Fibroblast of pulmonary artery (primary cell): ENCODE data around the gene RASGRP1.

Experiments
- DNase-seq: peaks from one replicate; pipeline ENCODE4 v3.0.0-alpha.2; 2010; ENCODE audit warnings: low read depth
- H3K4me3 ChIP-seq: replicated peaks from 2 replicates; pipeline ENCODE4 v1.5.1; 2011; ENCODE audit warnings: low read depth, mild to moderate bottlenecking, control low read depth, low read length, moderate library complexity
- TF ChIP-seq, protein P1 (sequence below): IDR thresholded peaks from 2 replicates; pipeline ENCODE4 v1.5.1; 2011; ENCODE audit warnings: mild to moderate bottlenecking, control low read depth, low read length, inconsistent platforms; ENCODE audit errors: missing control alignments

RASGRP1 gene

DNA sequence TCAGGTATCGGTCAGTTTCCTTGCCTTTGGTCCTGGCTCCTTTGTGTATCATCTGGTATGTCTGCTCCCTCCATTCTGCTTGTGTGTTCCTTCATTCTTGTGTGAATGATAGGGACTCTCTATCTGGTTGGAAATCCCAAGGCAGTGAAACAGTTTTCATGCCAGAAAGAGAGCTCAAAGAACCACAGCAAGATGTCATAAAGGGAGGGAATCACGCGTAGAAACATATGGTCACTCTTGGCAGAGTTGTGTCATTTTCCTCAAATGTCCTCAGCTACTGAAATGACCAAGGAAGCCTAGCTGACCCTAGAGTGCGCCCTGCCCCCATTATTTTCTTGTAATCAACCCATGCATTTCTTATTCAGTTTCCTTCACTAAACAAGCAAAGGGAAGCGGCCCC lies 48.0 kb downstream of the RASGRP1 start:
- no peak overlapping the region for H3K4me3 ChIP-seq
- TF ChIP-seq, protein P1, sequence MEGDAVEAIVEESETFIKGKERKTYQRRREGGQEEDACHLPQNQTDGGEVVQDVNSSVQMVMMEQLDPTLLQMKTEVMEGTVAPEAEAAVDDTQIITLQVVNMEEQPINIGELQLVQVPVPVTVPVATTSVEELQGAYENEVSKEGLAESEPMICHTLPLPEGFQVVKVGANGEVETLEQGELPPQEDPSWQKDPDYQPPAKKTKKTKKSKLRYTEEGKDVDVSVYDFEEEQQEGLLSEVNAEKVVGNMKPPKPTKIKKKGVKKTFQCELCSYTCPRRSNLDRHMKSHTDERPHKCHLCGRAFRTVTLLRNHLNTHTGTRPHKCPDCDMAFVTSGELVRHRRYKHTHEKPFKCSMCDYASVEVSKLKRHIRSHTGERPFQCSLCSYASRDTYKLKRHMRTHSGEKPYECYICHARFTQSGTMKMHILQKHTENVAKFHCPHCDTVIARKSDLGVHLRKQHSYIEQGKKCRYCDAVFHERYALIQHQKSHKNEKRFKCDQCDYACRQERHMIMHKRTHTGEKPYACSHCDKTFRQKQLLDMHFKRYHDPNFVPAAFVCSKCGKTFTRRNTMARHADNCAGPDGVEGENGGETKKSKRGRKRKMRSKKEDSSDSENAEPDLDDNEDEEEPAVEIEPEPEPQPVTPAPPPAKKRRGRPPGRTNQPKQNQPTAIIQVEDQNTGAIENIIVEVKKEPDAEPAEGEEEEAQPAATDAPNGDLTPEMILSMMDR: no peak
- DNase-seq: no peak

DNA sequence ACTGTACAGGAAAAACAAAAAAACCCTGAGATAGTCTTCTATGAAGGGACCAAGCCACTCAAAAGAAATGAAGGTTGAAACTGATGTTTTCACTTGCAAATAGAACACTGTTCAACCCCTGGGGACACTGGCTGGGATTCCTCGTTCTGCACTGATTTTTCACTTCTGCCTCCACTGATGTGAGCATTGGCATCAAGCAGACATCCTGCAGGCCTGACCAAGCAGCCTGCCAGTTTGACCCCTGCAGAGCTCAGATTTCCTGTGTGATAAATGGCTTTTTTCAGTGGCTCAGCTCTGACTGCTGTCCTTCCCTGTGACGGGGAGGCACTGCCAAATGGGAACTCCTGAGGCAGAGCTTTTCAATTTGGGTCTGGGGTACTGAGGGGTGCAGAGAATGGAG lies 50.0 kb downstream of the RASGRP1 start:
- TF ChIP-seq, protein P1: no peak
- H3K4me3 ChIP-seq: no peak overlapping the region
- DNase-seq: no peak

DNA sequence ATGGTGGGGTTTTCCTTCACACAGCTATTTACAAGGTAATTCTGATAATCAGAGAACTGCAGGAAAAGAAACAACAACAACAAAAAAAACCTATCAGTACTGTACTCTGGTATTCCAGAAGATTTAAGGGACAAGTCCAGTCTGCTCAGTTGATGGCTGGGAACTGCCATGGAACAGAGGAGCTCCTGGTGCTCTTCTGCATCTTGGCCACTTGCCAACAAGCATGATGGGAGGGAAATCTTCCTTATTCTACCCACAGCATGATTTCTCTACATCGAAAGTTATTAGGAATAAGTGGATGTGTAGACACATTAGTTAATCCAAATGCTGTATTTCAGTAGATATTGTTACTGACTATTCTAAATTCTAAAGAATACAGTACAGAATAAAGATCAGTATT lies 51.7 kb downstream of the RASGRP1 start:
- H3K4me3 ChIP-seq: no peak overlapping the region
- DNase-seq: no peak
- TF ChIP-seq, protein P1: no peak

DNA sequence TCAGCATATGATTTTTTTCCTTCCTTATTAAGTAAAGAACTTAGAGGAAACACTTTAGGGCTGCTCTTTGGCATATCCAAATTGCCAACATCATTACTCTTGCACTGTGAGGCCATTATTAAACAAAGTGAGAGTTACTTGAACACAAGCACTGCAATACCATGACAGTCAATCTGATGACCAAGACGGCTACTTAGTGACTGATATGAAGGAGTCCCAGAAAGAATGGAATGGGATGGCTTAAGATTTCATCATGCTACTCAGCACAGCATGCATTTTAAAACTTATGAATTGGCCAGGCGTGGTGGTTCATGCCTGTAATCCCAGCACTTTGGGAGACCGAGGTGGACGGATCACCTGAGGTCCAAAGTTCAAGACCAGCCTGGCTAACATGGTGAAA lies 55.5 kb downstream of the RASGRP1 start:
- H3K4me3 ChIP-seq: no peak overlapping the region

DNA sequence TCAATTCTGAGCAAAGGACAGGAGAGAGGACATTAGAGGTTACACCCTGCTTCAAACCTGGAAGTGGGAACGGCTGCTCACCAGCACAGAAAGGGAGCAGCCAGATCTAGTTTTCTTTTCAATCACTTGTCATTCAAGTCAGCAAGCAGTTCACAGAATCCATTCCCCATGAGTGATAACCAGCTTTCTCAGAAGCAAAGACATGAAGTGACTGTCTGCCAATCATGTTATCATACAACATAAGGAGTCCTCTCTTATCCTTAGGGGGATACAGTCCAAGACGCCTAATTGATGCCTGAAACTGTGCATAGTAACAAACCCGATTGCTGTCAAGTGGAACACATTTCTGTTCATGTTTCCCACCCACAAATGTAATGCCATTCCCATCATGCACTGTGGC lies 56.0 kb downstream of the RASGRP1 start:
- no peak for DNase-seq
- no peak overlapping the region for H3K4me3 ChIP-seq
- TF ChIP-seq, protein P1: no peak

More for the DNA sequence above, 55.5 kb downstream of the RASGRP1 start:
- TF ChIP-seq, protein P1: no peak
- DNase-seq: no peak

DNA sequence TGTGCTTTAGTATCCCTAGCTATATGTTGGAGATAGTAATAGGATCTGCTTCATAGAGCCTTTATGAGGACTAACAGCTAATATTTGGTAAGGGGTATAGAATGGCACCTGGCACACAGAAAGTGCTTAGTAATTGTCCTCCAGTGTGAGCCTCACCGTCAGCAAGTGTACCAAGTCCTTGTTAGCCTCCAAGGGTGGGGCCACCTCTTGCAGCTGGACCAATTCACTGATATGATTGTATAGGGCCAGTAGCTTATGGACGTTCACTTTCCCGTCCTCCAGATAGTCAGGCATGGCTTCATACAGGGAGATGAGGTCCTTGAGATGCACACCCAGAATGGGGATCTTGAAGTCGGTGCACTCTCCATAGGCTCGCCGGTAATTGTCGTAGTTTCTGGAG lies 57.0 kb downstream of the RASGRP1 start:
- no peak overlapping the region for H3K4me3 ChIP-seq
- TF ChIP-seq, protein P1: no peak
- DNase-seq: no peak

DNA sequence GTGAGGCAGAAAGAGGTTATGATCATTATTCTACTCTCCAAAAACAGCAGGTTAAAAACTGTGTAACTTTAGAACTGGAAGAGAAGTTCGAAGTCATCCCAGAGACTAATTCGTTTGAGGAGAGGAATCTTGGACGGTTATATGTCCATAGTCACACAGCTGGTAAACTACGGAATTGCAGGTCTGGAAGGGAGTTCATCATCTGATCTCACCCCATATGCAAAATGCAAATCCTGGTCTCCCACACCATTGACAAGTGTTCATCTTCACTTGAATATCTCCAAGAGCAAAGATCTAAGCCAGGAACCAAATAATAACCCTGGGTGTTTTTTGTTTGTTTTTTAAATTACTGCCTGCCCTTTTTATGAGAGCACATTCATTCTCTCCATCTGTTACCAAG lies 57.6 kb downstream of the RASGRP1 start:
- TF ChIP-seq, protein P1: no peak
- no peak for DNase-seq
- no peak overlapping the region for H3K4me3 ChIP-seq
